ENCODE measurements around the gene CTAG1B. TPM values are rescaled to one million over a fixed set of nuclear protein-coding genes. Genes with fewer than 3 reads are reported as not detected.

CTAG1B gene
- total and polyA plus RNA-seq, 2 of the 8 experiments (the other 6 are each of a cell fraction or from before 2014, with no cell fraction given) = not detected

GRCh38 chrX:154599531-154599930 lies 19.6 kb downstream of the CTAG1B start (continued):
- TF ChIP-seq, protein P1, sequence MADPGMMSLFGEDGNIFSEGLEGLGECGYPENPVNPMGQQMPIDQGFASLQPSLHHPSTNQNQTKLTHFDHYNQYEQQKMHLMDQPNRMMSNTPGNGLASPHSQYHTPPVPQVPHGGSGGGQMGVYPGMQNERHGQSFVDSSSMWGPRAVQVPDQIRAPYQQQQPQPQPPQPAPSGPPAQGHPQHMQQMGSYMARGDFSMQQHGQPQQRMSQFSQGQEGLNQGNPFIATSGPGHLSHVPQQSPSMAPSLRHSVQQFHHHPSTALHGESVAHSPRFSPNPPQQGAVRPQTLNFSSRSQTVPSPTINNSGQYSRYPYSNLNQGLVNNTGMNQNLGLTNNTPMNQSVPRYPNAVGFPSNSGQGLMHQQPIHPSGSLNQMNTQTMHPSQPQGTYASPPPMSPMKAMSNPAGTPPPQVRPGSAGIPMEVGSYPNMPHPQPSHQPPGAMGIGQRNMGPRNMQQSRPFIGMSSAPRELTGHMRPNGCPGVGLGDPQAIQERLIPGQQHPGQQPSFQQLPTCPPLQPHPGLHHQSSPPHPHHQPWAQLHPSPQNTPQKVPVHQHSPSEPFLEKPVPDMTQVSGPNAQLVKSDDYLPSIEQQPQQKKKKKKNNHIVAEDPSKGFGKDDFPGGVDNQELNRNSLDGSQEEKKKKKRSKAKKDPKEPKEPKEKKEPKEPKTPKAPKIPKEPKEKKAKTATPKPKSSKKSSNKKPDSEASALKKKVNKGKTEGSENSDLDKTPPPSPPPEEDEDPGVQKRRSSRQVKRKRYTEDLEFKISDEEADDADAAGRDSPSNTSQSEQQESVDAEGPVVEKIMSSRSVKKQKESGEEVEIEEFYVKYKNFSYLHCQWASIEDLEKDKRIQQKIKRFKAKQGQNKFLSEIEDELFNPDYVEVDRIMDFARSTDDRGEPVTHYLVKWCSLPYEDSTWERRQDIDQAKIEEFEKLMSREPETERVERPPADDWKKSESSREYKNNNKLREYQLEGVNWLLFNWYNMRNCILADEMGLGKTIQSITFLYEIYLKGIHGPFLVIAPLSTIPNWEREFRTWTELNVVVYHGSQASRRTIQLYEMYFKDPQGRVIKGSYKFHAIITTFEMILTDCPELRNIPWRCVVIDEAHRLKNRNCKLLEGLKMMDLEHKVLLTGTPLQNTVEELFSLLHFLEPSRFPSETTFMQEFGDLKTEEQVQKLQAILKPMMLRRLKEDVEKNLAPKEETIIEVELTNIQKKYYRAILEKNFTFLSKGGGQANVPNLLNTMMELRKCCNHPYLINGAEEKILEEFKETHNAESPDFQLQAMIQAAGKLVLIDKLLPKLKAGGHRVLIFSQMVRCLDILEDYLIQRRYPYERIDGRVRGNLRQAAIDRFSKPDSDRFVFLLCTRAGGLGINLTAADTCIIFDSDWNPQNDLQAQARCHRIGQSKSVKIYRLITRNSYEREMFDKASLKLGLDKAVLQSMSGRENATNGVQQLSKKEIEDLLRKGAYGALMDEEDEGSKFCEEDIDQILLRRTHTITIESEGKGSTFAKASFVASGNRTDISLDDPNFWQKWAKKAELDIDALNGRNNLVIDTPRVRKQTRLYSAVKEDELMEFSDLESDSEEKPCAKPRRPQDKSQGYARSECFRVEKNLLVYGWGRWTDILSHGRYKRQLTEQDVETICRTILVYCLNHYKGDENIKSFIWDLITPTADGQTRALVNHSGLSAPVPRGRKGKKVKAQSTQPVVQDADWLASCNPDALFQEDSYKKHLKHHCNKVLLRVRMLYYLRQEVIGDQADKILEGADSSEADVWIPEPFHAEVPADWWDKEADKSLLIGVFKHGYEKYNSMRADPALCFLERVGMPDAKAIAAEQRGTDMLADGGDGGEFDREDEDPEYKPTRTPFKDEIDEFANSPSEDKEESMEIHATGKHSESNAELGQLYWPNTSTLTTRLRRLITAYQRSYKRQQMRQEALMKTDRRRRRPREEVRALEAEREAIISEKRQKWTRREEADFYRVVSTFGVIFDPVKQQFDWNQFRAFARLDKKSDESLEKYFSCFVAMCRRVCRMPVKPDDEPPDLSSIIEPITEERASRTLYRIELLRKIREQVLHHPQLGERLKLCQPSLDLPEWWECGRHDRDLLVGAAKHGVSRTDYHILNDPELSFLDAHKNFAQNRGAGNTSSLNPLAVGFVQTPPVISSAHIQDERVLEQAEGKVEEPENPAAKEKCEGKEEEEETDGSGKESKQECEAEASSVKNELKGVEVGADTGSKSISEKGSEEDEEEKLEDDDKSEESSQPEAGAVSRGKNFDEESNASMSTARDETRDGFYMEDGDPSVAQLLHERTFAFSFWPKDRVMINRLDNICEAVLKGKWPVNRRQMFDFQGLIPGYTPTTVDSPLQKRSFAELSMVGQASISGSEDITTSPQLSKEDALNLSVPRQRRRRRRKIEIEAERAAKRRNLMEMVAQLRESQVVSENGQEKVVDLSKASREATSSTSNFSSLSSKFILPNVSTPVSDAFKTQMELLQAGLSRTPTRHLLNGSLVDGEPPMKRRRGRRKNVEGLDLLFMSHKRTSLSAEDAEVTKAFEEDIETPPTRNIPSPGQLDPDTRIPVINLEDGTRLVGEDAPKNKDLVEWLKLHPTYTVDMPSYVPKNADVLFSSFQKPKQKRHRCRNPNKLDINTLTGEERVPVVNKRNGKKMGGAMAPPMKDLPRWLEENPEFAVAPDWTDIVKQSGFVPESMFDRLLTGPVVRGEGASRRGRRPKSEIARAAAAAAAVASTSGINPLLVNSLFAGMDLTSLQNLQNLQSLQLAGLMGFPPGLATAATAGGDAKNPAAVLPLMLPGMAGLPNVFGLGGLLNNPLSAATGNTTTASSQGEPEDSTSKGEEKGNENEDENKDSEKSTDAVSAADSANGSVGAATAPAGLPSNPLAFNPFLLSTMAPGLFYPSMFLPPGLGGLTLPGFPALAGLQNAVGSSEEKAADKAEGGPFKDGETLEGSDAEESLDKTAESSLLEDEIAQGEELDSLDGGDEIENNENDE (IDR thresholded peaks at IDR 0.05; ENCODE audit: insufficient replicate concordance, low read length) = no peak
